Endothelial cell of umbilical vein (primary cell): ENCODE results near the gene SNED1. TPM values are rescaled to one million over a fixed set of nuclear protein-coding genes. Genes with fewer than 3 reads are reported as not detected.

Source experiments
- BruUV-seq: library from RNA; stranded (reverse); fragments of 400-500 nt; replicated peaks from 2 replicates; lab custom pipeline; 2021; lab: Mats Ljungman, UMichigan
- CTCF ChIA-PET: fragments of 300-600, 350-600 bp; sonication (Branson Sonifier 250); formaldehyde crosslinking; loops from one replicate; lab custom pipeline; 2021; ENCODE audit warnings: antibody characterized with exemption, inconsistent platforms; lab: Charles Lee
- POLR2A ChIA-PET: fragments of 300-600, 350-600 bp; sonication (Branson Sonifier 250); formaldehyde crosslinking; loops from one replicate; lab custom pipeline; 2021; ENCODE audit warnings: antibody characterized with exemption, inconsistent platforms; lab: Charles Lee
- DNase-seq: peaks from one replicate; pipeline ENCODE4 v3.0.0-alpha.2; 2011; ENCODE audit warnings: low read depth, low spot score
- FAIRE-seq: peaks from 2 replicates; lab custom pipeline; 2011; peaks lifted over from hg19 to GRCh38; lab: Jason Lieb, UNC
- H2AFZ ChIP-seq: 2 replicates; pipeline ENCODE4 v1.6.0; 2012; ENCODE audit warnings: low read depth, low read length, control low read depth, inconsistent platforms
- H3K27ac ChIP-seq: 2 replicates; pipeline ENCODE4 v1.5.1; 2011; ENCODE audit warnings: low read depth, mild to moderate bottlenecking, control low read depth, low read length, moderate library complexity; ENCODE audit not compliant: insufficient read depth
- H3K27me3 ChIP-seq, 2 experiments: 2 replicates each; pipeline versions ENCODE4 v1.6.0 to v1.6.1; 2011; ENCODE audit warnings: low read length in 2 of 2, mixed read lengths in 1 of 2; ENCODE audit not compliant: control insufficient read depth in 2 of 2, insufficient read depth in 2 of 2
- H3K36me3 ChIP-seq, 2 experiments: 2 replicates in 1 of 2; 3 replicates in 1 of 2; pipeline ENCODE4 v1.5.1; 2011; ENCODE audit warnings: low read length in 2 of 2, mild to moderate bottlenecking in 1 of 2, moderate library complexity in 1 of 2; ENCODE audit not compliant: control insufficient read depth in 2 of 2, insufficient read depth in 2 of 2; ENCODE audit errors: extremely low read depth in 1 of 2
- H3K4me1 ChIP-seq: 3 replicates; pipeline ENCODE4 v1.5.1; 2011; ENCODE audit warnings: mild to moderate bottlenecking, low read length; ENCODE audit not compliant: control insufficient read depth, insufficient read depth; ENCODE audit errors: extremely low read depth
- H3K4me2 ChIP-seq: 2 replicates; pipeline ENCODE4 v1.6.1; 2011; ENCODE audit warnings: low read length, control low read depth, mixed read lengths; ENCODE audit not compliant: insufficient read depth
- H3K4me3 ChIP-seq, 3 experiments: fragments of 200-600 bp in 1 of 3; sonication (generic), shearing (Covaris generic) in 1 of 3; replicated peaks in 1 of 3; 2 replicates each; pipeline ENCODE4 v1.5.1; 2011 to 2016; ENCODE audit warnings: control low read depth in 3 of 3, low read length in 3 of 3, mild to moderate bottlenecking in 2 of 3, inconsistent platforms in 1 of 3, low read depth in 1 of 3, moderate library complexity in 1 of 3; ENCODE audit not compliant: insufficient read depth in 1 of 3
- H3K79me2 ChIP-seq: 2 replicates; pipeline ENCODE4 v1.6.0; 2012; ENCODE audit warnings: low read length, inconsistent platforms; ENCODE audit not compliant: control insufficient read depth, insufficient read depth
- H3K9ac ChIP-seq: replicated peaks from 2 replicates; pipeline ENCODE3; 2011; ENCODE audit warnings: low read length, control low read depth; ENCODE audit not compliant: insufficient read depth; ENCODE audit errors: extremely low read depth
- H3K9me1 ChIP-seq: replicated peaks from 3 replicates; pipeline ENCODE4 v1.6.0; 2011; ENCODE audit warnings: mild to moderate bottlenecking, low read length; ENCODE audit not compliant: control insufficient read depth, insufficient read depth; ENCODE audit errors: extremely low read depth
- H3K9me3 ChIP-seq: replicated peaks from 2 replicates; pipeline ENCODE4 v1.5.1; 2012; ENCODE audit warnings: low read length, inconsistent platforms; ENCODE audit not compliant: control insufficient read depth, insufficient read depth
- H4K20me1 ChIP-seq: replicated peaks from 2 replicates; pipeline ENCODE3; 2011; ENCODE audit warnings: mild to moderate bottlenecking, low read length; ENCODE audit not compliant: control insufficient read depth, insufficient read depth; ENCODE audit errors: extremely low read depth
- CTCF ChIP-seq, 2 donors: IDR thresholded peaks; 1 replicate in 1 of 2; 2 replicates in 1 of 2; pipeline ENCODE4 v1.5.1; 2011; ENCODE audit warnings: low read length in 2 of 2, mild to moderate bottlenecking in 2 of 2, moderate library complexity in 2 of 2, control low read depth in 1 of 2, inconsistent platforms in 1 of 2, low read depth in 1 of 2; ENCODE audit not compliant: insufficient read depth in 1 of 2; ENCODE audit errors: extremely low read depth in 1 of 2
- EZH2 ChIP-seq: IDR thresholded peaks from 2 replicates; pipeline ENCODE4 v1.6.1; 2012; ENCODE audit warnings: borderline replicate concordance, low read depth, mild to moderate bottlenecking, moderate library complexity, low read length, inconsistent platforms; ENCODE audit not compliant: severe bottlenecking
- FOS ChIP-seq: IDR thresholded peaks from 2 replicates; pipeline ENCODE4 v1.6.1; 2011; ENCODE audit warnings: mild to moderate bottlenecking, low read length, moderate library complexity, borderline replicate concordance; ENCODE audit not compliant: insufficient read depth
- GATA2 ChIP-seq: IDR thresholded peaks from 2 replicates; pipeline ENCODE4 v1.7.0; 2011; ENCODE audit warnings: low read depth, mild to moderate bottlenecking, moderate library complexity, mixed read lengths, low read length; ENCODE audit not compliant: insufficient read length, insufficient read depth
- JUN ChIP-seq: IDR thresholded peaks from 2 replicates; pipeline ENCODE4 v1.6.1; 2011; ENCODE audit warnings: borderline replicate concordance, low read depth; ENCODE audit not compliant: insufficient read length, insufficient read depth
- MAX ChIP-seq: IDR thresholded peaks from 2 replicates; pipeline ENCODE4 v1.6.1; 2011; ENCODE audit not compliant: insufficient read depth, insufficient read length
- MYC ChIP-seq: IDR thresholded peaks from one replicate; pipeline ENCODE4 v1.6.1; 2011; ENCODE audit warnings: mild to moderate bottlenecking, low read depth, low read length
- POLR2A ChIP-seq: IDR thresholded peaks from 2 replicates; pipeline ENCODE4 v1.6.1; 2012; ENCODE audit warnings: low read depth, mild to moderate bottlenecking, control low read depth, low read length
- POLR2AphosphoS5 ChIP-seq: IDR thresholded peaks from 2 replicates; pipeline ENCODE4 v1.6.1; 2012; ENCODE audit warnings: low read depth, mild to moderate bottlenecking, control low read depth, low read length, moderate library complexity; ENCODE audit not compliant: insufficient read depth
- dilution Hi-C: fragments of 300-500 bp; cut with MboI; formaldehyde crosslinking; loops from one replicate; pipeline ENCODE4 v1.15.0; 2019; ENCODE audit warnings: low sequenced_read_pairs; ENCODE audit not compliant: extremely low pct_ligation_motif_present
- intact Hi-C: fragments of 100-400 bp; cut with micrococcal nuclease; formaldehyde crosslinking; loops from one replicate; pipeline ENCODE4 v1.10.0; 2022
- polyA plus RNA-seq, 4 experiments: library from polyadenylated mRNA; depleted of rRNA in 3 of 4; stranded (reverse) in 3 of 4; unstranded in 1 of 4; fragments of >200 nt; gene quantifications; 2 replicates each; pipeline versions ENCODE4 v1.2.1 to v1.2.3, GENCODE V29; 2011 to 2012; ENCODE audit warnings: missing spikeins in 1 of 4
- total RNA-seq: library from RNA; stranded (reverse); gene quantifications from 2 replicates; pipeline ENCODE4 v1.2.3, GENCODE V29; 2021

The SNED1 gene
- total and polyA plus RNA-seq, 2 donors (not counting 3 experiments of a cell fraction or from before 2014, with no cell fraction given) = 14.1 to 17.2 TPM

GRCh38 chr2:241043581-241043980, 45.2 kb downstream of the SNED1 start:
- Histone ChIP-seq H3K4me1 (no peaks in the 10 kb centered on the region), H3K79me2 (no peaks in the 10 kb centered on the region), H3K27ac (no peak overlapping the region), H2AFZ (no peak overlapping the region), H4K20me1 (no peaks in the 10 kb centered on the region), H3K9me3 (no peaks in the 10 kb centered on the region), H3K4me3 (no peak overlapping the region), H3K9me1 (no peaks in the 10 kb centered on the region), H3K36me3 (peaks cover 0 to 6% of the 10 kb centered on the region in 2 experiments), H3K9ac (no peak overlapping the region), H3K27me3 (no peaks in the 10 kb centered on the region), H3K4me2 (no peak overlapping the region)
- FAIRE-seq (no peak), DNase-seq (no peak)
- ChIA-PET CTCF (no interaction called here), POLR2A (no interaction called here)
- dilution Hi-C loops (no loop called here), intact Hi-C loops (no loop called here)
- BruUV-seq = no TSS peak
- TF ChIP-seq JUN = no peak
- no peak for TF ChIP-seq MYC
- no peak for TF ChIP-seq GATA2
- no peak for TF ChIP-seq POLR2AphosphoS5
- TF ChIP-seq FOS = no peak
- TF ChIP-seq MAX = no peak
- no peak for TF ChIP-seq EZH2
- TF ChIP-seq CTCF (IDR thresholded peaks at IDR 0.05; ENCODE audit: extremely low read depth in 1 of 2, insufficient read depth in 1 of 2, low read depth in 1 of 2, low read length in 2 of 2) = no peak
- no peak for TF ChIP-seq POLR2A
